Omental fat pad (tissue), 4 donors: Measurements from ENCODE around the gene EFCAB8. TPM values are rescaled to one million over a fixed set of nuclear protein-coding genes. Genes with fewer than 3 reads are reported as not detected.

Experiments
- ATAC-seq: fragments of 150-250 bp; one replicate; pipeline ENCODE4 v1.9.1; 2016; ENCODE audit warnings: mild to moderate bottlenecking, moderate library complexity; ENCODE audit not compliant: low FRiP score
- DNase-seq: peaks from one replicate; pipeline ENCODE4 v3.0.0-alpha.2; 2019; ENCODE audit warnings: low spot score
- CTCF ChIP-seq, 3 donors: fragments of 450-650 bp; IDR thresholded peaks; one replicate each; pipeline ENCODE4 v1.5.1; 2016 to 2017; ENCODE audit warnings: antibody characterized with exemption in 3 of 3, mild to moderate bottlenecking in 3 of 3, moderate library complexity in 2 of 3
- total RNA-seq, 4 donors: library from RNA; depleted of rRNA; stranded (reverse); fragments of >200 nt; gene quantifications; one replicate each; pipeline ENCODE4 v1.1.0, GENCODE V29; 2016

The EFCAB8 gene
- total RNA-seq, 4 donors from 2014 or later: 0.24 TPM; not detected in 3

DNA sequence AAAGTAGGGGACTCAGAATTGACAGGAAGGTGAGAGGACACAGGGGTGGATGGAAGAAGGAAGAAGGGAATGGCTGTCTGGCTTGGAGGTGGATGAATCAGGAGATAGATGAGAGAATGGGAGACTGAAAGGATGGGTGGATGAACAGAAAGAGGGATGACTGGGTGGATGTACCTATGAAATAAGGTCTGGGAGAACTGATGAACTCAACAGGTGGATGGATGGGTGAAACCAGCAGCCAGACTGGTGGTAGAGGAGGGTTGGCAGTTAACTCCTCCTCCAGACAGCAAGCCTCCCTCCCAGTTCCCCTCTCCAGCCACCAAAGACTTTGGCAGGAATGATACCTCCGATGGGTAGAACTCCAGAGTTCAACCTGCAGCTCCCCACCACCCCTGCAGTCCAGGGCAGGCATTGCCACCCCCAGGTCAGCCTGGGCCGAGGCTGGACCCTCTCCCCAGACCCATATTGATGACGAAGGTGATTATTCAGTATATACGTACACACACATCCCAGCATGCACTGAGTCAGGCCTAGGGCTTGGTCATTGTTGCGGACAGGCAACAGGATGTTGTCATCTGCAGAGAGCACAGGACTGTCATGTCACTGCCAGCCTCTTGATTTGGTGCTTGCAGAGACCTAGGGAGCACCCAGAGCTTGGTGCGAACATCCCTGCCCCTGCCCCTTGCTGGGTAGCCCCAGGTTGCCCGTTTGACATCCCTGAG, 143.5 kb downstream of the EFCAB8 start:
- no peak for TF ChIP-seq CTCF (IDR thresholded peaks at IDR 0.05)
- DNase-seq: no peak

GRCh38 chr20:33004141-33004751, 145.5 kb downstream of the EFCAB8 start, which contains the start of gene SUN5:
Gene SUN5, minus strand, starts transcription at chr20:33004433. Its CDS starts 93 bp downstream, at chr20:33004340.
- no peak for TF ChIP-seq CTCF (IDR thresholded peaks at IDR 0.05)
- no peak for ATAC-seq
- no peak for DNase-seq

More for the DNA sequence above, 143.5 kb downstream of the EFCAB8 start:
- no peak for ATAC-seq

DNA sequence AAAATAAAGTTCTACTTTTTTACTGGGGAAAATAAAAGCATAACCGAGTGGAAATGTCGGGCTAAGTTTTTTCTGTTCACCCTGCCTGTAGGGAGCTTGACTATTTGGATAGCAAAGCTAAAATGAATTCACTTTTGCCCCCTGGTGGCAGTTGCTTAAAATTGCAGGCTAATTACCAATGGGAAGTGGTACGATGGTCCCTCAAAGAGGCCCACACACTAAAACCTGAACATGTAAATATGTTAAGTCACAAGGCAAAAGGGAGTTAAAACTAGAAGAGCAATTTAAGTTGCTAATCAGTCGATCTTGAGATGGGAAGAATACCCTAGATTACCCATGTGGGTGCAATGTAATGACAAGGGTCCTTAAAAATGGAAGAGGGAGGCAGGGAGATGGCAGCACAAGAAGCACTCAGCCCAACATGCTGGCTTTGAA, 146.4 kb downstream of the EFCAB8 start:
- no peak for TF ChIP-seq CTCF (IDR thresholded peaks at IDR 0.05)
- ATAC-seq (no peak), DNase-seq (no peak)

- no peak for TF ChIP-seq CTCF (IDR thresholded peaks at IDR 0.05)
- ATAC-seq (no peak), DNase-seq (no peak)
Observed at GRCh38 chr20:33005908-33006775, 147.4 kb downstream of the EFCAB8 start.

GRCh38 chr20:33006776-33007375, 148.2 kb downstream of the EFCAB8 start:
- DNase-seq (no peak), ATAC-seq (no peak)
- TF ChIP-seq CTCF (IDR thresholded peaks at IDR 0.05): no peak

- no peak for DNase-seq
- no peak for TF ChIP-seq CTCF (IDR thresholded peaks at IDR 0.05)
- no peak for ATAC-seq
Observed at GRCh38 chr20:33007376-33008335, 148.9 kb downstream of the EFCAB8 start, which contains the start of gene BPIFB2. Gene BPIFB2, plus strand, starts transcription at chr20:33007704. Its CDS starts 871 bp downstream, at chr20:33008575.
